Embryonic facial prominence (tissue), 1 donor: ENCODE results near the gene SAMD4A.

ENCODE experiments used
- DNase-seq: peaks from one replicate; pipeline ENCODE4 v3.0.0-alpha.2; 2016; ENCODE audit errors: extremely low spot score

The SAMD4A gene

GRCh38 chr14:54565785-54566409 lies 1.0 kb upstream of the SAMD4A start:
- DNase-seq = peak; percentile 92

- DNase-seq = no peak
These were observed 303 bp downstream of the SAMD4A start for GRCh38 chr14:54567224-54567638.

GRCh38 chr14:54567639-54568561 lies 972 bp downstream of the SAMD4A start:
- peak; percentile 73 for DNase-seq

GRCh38 chr14:54568821-54569595 lies 2.1 kb downstream of the SAMD4A start:
- DNase-seq = peak; percentile 53

GRCh38 chr14:54570047-54570446 lies 3.1 kb downstream of the SAMD4A start:
- no peak for DNase-seq

GRCh38 chr14:54570631-54571415 lies 3.9 kb downstream of the SAMD4A start:
- no peak for DNase-seq

GRCh38 chr14:54572316-54572715 lies 5.4 kb downstream of the SAMD4A start:
- no peak for DNase-seq

GRCh38 chr14:54574528-54574927 lies 7.6 kb downstream of the SAMD4A start:
- no peak for DNase-seq

- DNase-seq = no peak
These were observed 10.6 kb downstream of the SAMD4A start for GRCh38 chr14:54577494-54577893.

- DNase-seq = no peak
These were observed 11.0 kb downstream of the SAMD4A start for GRCh38 chr14:54577977-54578376.

- no peak for DNase-seq
These were observed 12.7 kb downstream of the SAMD4A start for GRCh38 chr14:54579621-54580020.

- DNase-seq = no peak
These were observed 14.0 kb downstream of the SAMD4A start for GRCh38 chr14:54580933-54581332.

- DNase-seq = no peak
These were observed 15.4 kb downstream of the SAMD4A start for GRCh38 chr14:54582334-54582733.

GRCh38 chr14:54584097-54584496 lies 17.2 kb downstream of the SAMD4A start:
- DNase-seq = no peak

GRCh38 chr14:54585214-54585613 lies 18.3 kb downstream of the SAMD4A start:
- DNase-seq = no peak

GRCh38 chr14:54589076-54589475 lies 22.1 kb downstream of the SAMD4A start:
- DNase-seq = no peak

GRCh38 chr14:54589843-54590242 lies 22.9 kb downstream of the SAMD4A start:
- DNase-seq = no peak

- no peak for DNase-seq
These were observed 23.6 kb downstream of the SAMD4A start for GRCh38 chr14:54590481-54590880.

- no peak for DNase-seq
These were observed 24.5 kb downstream of the SAMD4A start for GRCh38 chr14:54591461-54591860.

GRCh38 chr14:54591866-54592265 lies 24.9 kb downstream of the SAMD4A start:
- DNase-seq = no peak

- no peak for DNase-seq
These were observed 26.9 kb downstream of the SAMD4A start for GRCh38 chr14:54593860-54594259.

GRCh38 chr14:54594537-54594936 lies 27.6 kb downstream of the SAMD4A start:
- no peak for DNase-seq
